Endometrial microvascular endothelial cells (primary cell): ENCODE measurements around the gene SELENOO. TPM values are rescaled to one million over a fixed set of nuclear protein-coding genes. Genes with fewer than 3 reads are reported as not detected.

Experiments used
- in situ Hi-C: cut with HindIII; loops from 2 replicates; pipeline ENCODE4 v1.10.0; 2017; ENCODE audit warnings: low sequenced_read_pairs, low pct_unique_long_range_greater_than_20kb; ENCODE audit errors: inconsistent ontology term
- total RNA-seq: library from RNA; depleted of rRNA; stranded (reverse); fragments of >200 nt; gene quantifications from one replicate; pipeline ENCODE4 v1.2.3, GENCODE V29; 2015; ENCODE audit errors: inconsistent ontology term

Gene SELENOO
- total RNA-seq, 1 donor from 2014 or later, result 29.7 TPM

GRCh38 chr22:50225200-50225969 lies 24.6 kb downstream of the SELENOO start:
- in situ Hi-C loops, result no loop called here

- in situ Hi-C loops, result no loop called here
These were observed 25.5 kb downstream of the SELENOO start for GRCh38 chr22:50226063-50226874.

GRCh38 chr22:50226875-50227165 lies 26.0 kb downstream of the SELENOO start:
- in situ Hi-C loops, result no loop called here

- in situ Hi-C loops, result no loop called here
These were observed 26.9 kb downstream of the SELENOO start for GRCh38 chr22:50227579-50228215.

- in situ Hi-C loops, result no loop called here
These were observed 27.6 kb downstream of the SELENOO start for GRCh38 chr22:50228366-50228765.

- in situ Hi-C loops, result no loop called here
These were observed 28.6 kb downstream of the SELENOO start for GRCh38 chr22:50229370-50229769.

- in situ Hi-C loops, result no loop called here
These were observed 31.8 kb downstream of the SELENOO start for GRCh38 chr22:50232481-50233151.

- in situ Hi-C loops, result no loop called here
These were observed 32.4 kb downstream of the SELENOO start for GRCh38 chr22:50233223-50233622.

- in situ Hi-C loops, result no loop called here
These were observed 36.1 kb downstream of the SELENOO start for GRCh38 chr22:50236731-50237409.

- in situ Hi-C loops, result no loop called here
These were observed 37.9 kb downstream of the SELENOO start for GRCh38 chr22:50238755-50239154.

GRCh38 chr22:50242406-50242949 lies 41.7 kb downstream of the SELENOO start:
- in situ Hi-C loops, result no loop called here

- in situ Hi-C loops, result no loop called here
These were observed 43.0 kb downstream of the SELENOO start for GRCh38 chr22:50243685-50244419.

- in situ Hi-C loops, result no loop called here
These were observed 43.8 kb downstream of the SELENOO start, which contains the start of gene TUBGCP6 for GRCh38 chr22:50244420-50245213. Gene TUBGCP6 (minus strand): TSS chr22:50245023. CDS start chr22:50244459, 564 bp downstream.

GRCh38 chr22:50245214-50246072 lies 44.6 kb downstream of the SELENOO start:
- in situ Hi-C loops, result no loop called here

GRCh38 chr22:50246242-50247175 lies 45.7 kb downstream of the SELENOO start:
- in situ Hi-C loops, result no loop called here
